Mammary epithelial cell (primary cell): ENCODE data around the gene USP24.

ENCODE experiments used
- CTCF ChIP-seq, 2 donors: IDR thresholded peaks in 1 of 2; conservative IDR thresholded peaks in 1 of 2; 2 replicates each; pipeline ENCODE4 v1.5.1; 2011 to 2012; ENCODE audit warnings: inconsistent platforms in 2 of 2, low read length in 2 of 2, mild to moderate bottlenecking in 2 of 2, control low read depth in 1 of 2, low read depth in 1 of 2; ENCODE audit not compliant: insufficient read depth in 1 of 2; ENCODE audit errors: extremely low read depth in 1 of 2
- EZH2 ChIP-seq: IDR thresholded peaks from 2 replicates; pipeline ENCODE4 v1.6.1; 2012; ENCODE audit warnings: low read length, inconsistent platforms, borderline replicate concordance

GRCh38 chr1:55233145-55233777 is 18.1 kb upstream of the USP24 start:
- TF ChIP-seq CTCF (conservative IDR thresholded peaks at IDR 0.05 in 1 of 2, IDR thresholded peaks at IDR 0.05 in 1 of 2; ENCODE audit: extremely low read depth in 1 of 2, insufficient read depth in 1 of 2, low read depth in 1 of 2, low read length in 2 of 2): no peak
- no peak for TF ChIP-seq EZH2
